IMR-90 (cell line): ENCODE results near the gene IDS. TPM values are rescaled to one million over a fixed set of nuclear protein-coding genes. Genes with fewer than 3 reads are reported as not detected.

Experiments
- ATAC-seq: fragments of 200-7000 bp; cut with Tn5 transposase; 2 replicates; pipeline ENCODE4 v1.9.1; 2020; ENCODE audit warnings: low read depth, mild to moderate bottlenecking, moderate library complexity
- BruUV-seq: library from RNA; stranded (reverse); fragments of 400-500 nt; replicated peaks from 2 replicates; lab custom pipeline; 2021; lab: Mats Ljungman, UMichigan
- CTCF ChIA-PET: fragments of 300-600 bp; formaldehyde crosslinking; extraction: SDS; loops from one replicate; lab custom pipeline; 2021; ENCODE audit warnings: antibody characterized with exemption; lab: Yijun Ruan, JAX
- POLR2A ChIA-PET: fragments of 300-600 bp; sonication (Branson Sonifier 250); formaldehyde crosslinking; loops from one replicate; lab custom pipeline; 2022; ENCODE audit warnings: antibody characterized with exemption; ENCODE audit not compliant: unreplicated experiment; lab: Charles Lee
- DNase-seq: peaks from one replicate; pipeline ENCODE4 v3.0.0; 2013
- H2AFZ ChIP-seq: replicated peaks from 2 replicates; pipeline ENCODE3; 2013; ENCODE audit warnings: low read length, mild to moderate bottlenecking; ENCODE audit not compliant: poor library complexity
- H2AK5ac ChIP-seq: 2 replicates; pipeline ENCODE4 v1.6.1; 2013; ENCODE audit warnings: low read depth, low read length, inconsistent platforms
- H2AK9ac ChIP-seq: replicated peaks from 2 replicates; pipeline ENCODE3; 2013; ENCODE audit warnings: mild to moderate bottlenecking, low read depth, low read length, moderate library complexity; ENCODE audit not compliant: poor library complexity
- H2BK120ac ChIP-seq: 2 replicates; pipeline ENCODE4 v1.6.1; 2013; ENCODE audit warnings: low read depth, low read length, inconsistent platforms
- H2BK15ac ChIP-seq: 3 replicates; pipeline ENCODE4 v1.6.1; 2013; ENCODE audit warnings: low read depth, low read length, inconsistent platforms
- H2BK20ac ChIP-seq: 2 replicates; pipeline ENCODE4 v1.6.1; 2013; ENCODE audit warnings: low read depth, mild to moderate bottlenecking, inconsistent platforms, low read length, moderate library complexity
- H2BK5ac ChIP-seq: 2 replicates; pipeline ENCODE4 v1.6.1; 2013; ENCODE audit warnings: mild to moderate bottlenecking, low read depth, low read length, inconsistent platforms; ENCODE audit not compliant: poor library complexity, severe bottlenecking
- H3K14ac ChIP-seq: replicated peaks from 2 replicates; pipeline ENCODE4 v1.6.1; 2013; ENCODE audit warnings: low read depth, low read length, inconsistent platforms
- H3K18ac ChIP-seq: 2 replicates; pipeline ENCODE4 v1.6.1; 2013; ENCODE audit warnings: low read depth, low read length, control low read depth
- H3K23ac ChIP-seq: 2 replicates; pipeline ENCODE4 v1.6.1; 2013; ENCODE audit warnings: low read depth, low read length, inconsistent platforms
- H3K27ac ChIP-seq: 2 replicates; pipeline ENCODE4 v1.5.1; 2013; ENCODE audit warnings: mild to moderate bottlenecking, control low read depth, low read length; ENCODE audit not compliant: insufficient read depth
- H3K27me3 ChIP-seq: 2 replicates; pipeline ENCODE4 v1.6.1; 2013; ENCODE audit warnings: low read length; ENCODE audit not compliant: control insufficient read depth, insufficient read depth
- H3K36me3 ChIP-seq: 2 replicates; pipeline ENCODE4 v1.6.1; 2013; ENCODE audit warnings: low read length, mixed read lengths; ENCODE audit not compliant: control insufficient read depth, insufficient read depth
- H3K4ac ChIP-seq: 2 replicates; pipeline ENCODE4 v1.6.1; 2013; ENCODE audit warnings: low read depth, low read length, inconsistent platforms
- H3K4me1 ChIP-seq: 2 replicates; pipeline ENCODE4 v1.6.1; 2013; ENCODE audit warnings: low read length, mixed read lengths; ENCODE audit not compliant: control insufficient read depth, insufficient read depth
- H3K4me2 ChIP-seq: 2 replicates; pipeline ENCODE4 v1.6.1; 2013; ENCODE audit warnings: low read depth, mild to moderate bottlenecking, control low read depth, low read length, moderate library complexity
- H3K4me3 ChIP-seq: 2 replicates; pipeline ENCODE4 v1.5.1; 2013; ENCODE audit warnings: low read depth, mild to moderate bottlenecking, control low read depth, low read length, moderate library complexity; ENCODE audit not compliant: insufficient read depth
- H3K56ac ChIP-seq: 2 replicates; pipeline ENCODE4 v1.6.1; 2013; ENCODE audit warnings: low read length, inconsistent platforms; ENCODE audit not compliant: insufficient read depth; ENCODE audit errors: extremely low read depth
- H3K79me1 ChIP-seq, 2 experiments: 2 replicates each; pipeline ENCODE4 v1.6.1; 2013; ENCODE audit warnings: low read length in 2 of 2, inconsistent platforms in 1 of 2, low read depth in 1 of 2
- H3K9ac ChIP-seq: 2 replicates; pipeline ENCODE4 v1.6.1; 2013; ENCODE audit warnings: low read depth, low read length, control low read depth
- H3K9me1 ChIP-seq: 2 replicates; pipeline ENCODE4 v1.6.1; 2013; ENCODE audit warnings: low read length, inconsistent platforms; ENCODE audit not compliant: insufficient read depth
- H3K9me3 ChIP-seq: 2 replicates; pipeline ENCODE4 v1.6.1; 2013; ENCODE audit warnings: low read length; ENCODE audit not compliant: control insufficient read depth, insufficient read depth
- H4K20me1 ChIP-seq: 2 replicates; pipeline ENCODE4 v1.6.1; 2013; ENCODE audit warnings: low read length, inconsistent platforms; ENCODE audit not compliant: insufficient read depth
- H4K5ac ChIP-seq: 2 replicates; pipeline ENCODE4 v1.6.1; 2013; ENCODE audit warnings: mild to moderate bottlenecking, low read depth, low read length, control low read depth
- H4K8ac ChIP-seq, 2 experiments: 2 replicates each; pipeline ENCODE4 v1.6.1; 2013; ENCODE audit warnings: low read depth in 2 of 2, low read length in 2 of 2, control low read depth in 1 of 2, inconsistent platforms in 1 of 2
- H4K91ac ChIP-seq: 2 replicates; pipeline ENCODE4 v1.6.1; 2013; ENCODE audit warnings: low read depth, low read length, inconsistent platforms; ENCODE audit not compliant: insufficient read depth
- RAD21 ChIP-seq: IDR thresholded peaks from 2 replicates; pipeline ENCODE4 v1.6.1; 2012; ENCODE audit warnings: low read length, improper control_type of control experiment
- RFX5 ChIP-seq: IDR thresholded peaks from 2 replicates; pipeline ENCODE4 v1.8.0; 2012; ENCODE audit warnings: low read depth, mild to moderate bottlenecking, low read length, moderate library complexity
- SMC3 ChIP-seq: fragments of 150-350 bp; IDR thresholded peaks from 2 replicates; pipeline ENCODE4 v1.6.1; 2016; ENCODE audit warnings: low read depth, mild to moderate bottlenecking, antibody characterized with exemption, low read length, moderate library complexity
- WGBS, 2 experiments: methylation state at CpG; one replicate each; pipeline versions ENCODE4 v1.1.5 to v1.1.7; 2013; ENCODE audit warnings: missing lambda C conversion rate in 2 of 2; ENCODE audit not compliant: insufficient read length in 1 of 2; ENCODE audit errors: extremely low coverage in 2 of 2; 5-methylcytosine and 5-hydroxymethylcytosine counted together
- dilution Hi-C: fragments of 300-500 bp; cut with HindIII; formaldehyde crosslinking; loops from one replicate; pipeline ENCODE4 v1.14.3; 2018; ENCODE audit warnings: low sequenced_read_pairs; ENCODE audit not compliant: unreplicated experiment
- in situ Hi-C: fragments of 300-500 bp; cut with MboI; formaldehyde crosslinking; loops from 3 replicates; pipeline ENCODE4 v1.14.3; 2019; ENCODE audit warnings: low sequenced_read_pairs, inconsistent platforms, mixed read lengths
- intact Hi-C: fragments of 100-400 bp; cut with micrococcal nuclease; formaldehyde crosslinking; loops from 2 replicates; pipeline ENCODE4 v1.10.0; 2022
- polyA plus RNA-seq, 3 experiments: library from polyadenylated mRNA; depleted of rRNA; stranded (reverse); fragments of >200 nt; gene quantifications; 2 replicates each; pipeline ENCODE4 v1.2.3, GENCODE V29; 2012; ENCODE audit warnings: low replicate concordance in 1 of 3
- total RNA-seq: library from RNA; depleted of rRNA; stranded (reverse); fragments of >200 nt; gene quantifications from 2 replicates; pipeline ENCODE4 v1.2.3, GENCODE V29; 2012
- TF ChIP-seq, protein P1 (sequence below): conservative IDR thresholded peaks from 2 replicates; pipeline ENCODE4 v1.5.1; 2012; ENCODE audit warnings: mild to moderate bottlenecking, low read depth, low read length, improper control_type of control experiment

IDS gene
- total and polyA plus RNA-seq, 2 of the 4 experiments (the other 2 are of a cell fraction) = 26.3 to 56.9 TPM

DNA sequence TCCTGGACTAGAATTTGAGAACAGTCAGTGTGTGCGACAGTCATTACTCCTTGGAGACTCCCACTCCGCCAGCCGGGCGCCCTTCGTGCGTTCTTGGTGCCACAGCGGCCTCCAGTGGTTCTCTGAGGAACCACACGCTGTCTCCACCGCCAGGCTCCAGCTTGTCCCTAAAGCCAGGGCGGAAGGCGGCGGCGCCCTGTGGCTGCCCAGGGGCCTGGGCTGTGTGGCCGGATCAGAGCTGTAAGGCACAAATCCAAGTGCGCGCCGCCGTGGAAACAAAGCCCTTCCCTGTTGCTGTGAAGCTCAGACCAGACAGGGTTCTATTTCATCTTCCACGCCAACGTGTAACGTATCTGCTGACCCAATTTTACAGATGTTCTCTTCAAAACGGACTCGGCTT, 34.2 kb downstream of the IDS start:
- no peak overlapping the region for H4K91ac ChIP-seq
- peaks cover 4% of the 10 kb centered on the region; the same call in 1 of the 2 replicates for H3K9me1 ChIP-seq
- H4K5ac ChIP-seq = no peak overlapping the region
- H3K4me1 ChIP-seq = no peaks in the 10 kb centered on the region
- intact Hi-C loops (loop anchor here (1.0 to 5.0 kb wide), 3 partner anchors 184 to 1422 kb away; no protein-coding TSS in a partner anchor), in situ Hi-C loops (loop anchor here (10.0 kb wide), 1 partner anchor 1426 kb away; no protein-coding TSS in a partner anchor), dilution Hi-C loops (no loop called here)
- WGBS, 2 experiments = 32% methylated on average over 9 of the region's 23 CpGs; no CpG with 5 or more reads in 1 of the 2 experiments
- peak overlapping the region; percentile 49; the same call in 1 of the 2 replicates for H3K4me2 ChIP-seq
- H3K23ac ChIP-seq = no peak overlapping the region
- H2AK5ac ChIP-seq = no peak overlapping the region
- H3K56ac ChIP-seq = no peak overlapping the region
- no peak overlapping the region for H3K18ac ChIP-seq
- no peaks in the 10 kb centered on the region; the same call in 1 of the 2 replicates for H3K27me3 ChIP-seq
- no peak overlapping the region for H2BK15ac ChIP-seq
- no TSS peak for BruUV-seq
- H2BK5ac ChIP-seq = no peak overlapping the region
- H3K9ac ChIP-seq = no peak overlapping the region
- no peak overlapping the region for H3K4ac ChIP-seq
- peak overlapping the region; percentile 79 for H2AK9ac ChIP-seq
- ChIA-PET POLR2A (no interaction called here), CTCF (interaction anchor here (1.0 to 1.7 kb wide), 6 partner anchors 10 to 1828 kb away, joined by 3 to 7 read pairs (median 6); no protein-coding TSS in a partner anchor)
- ATAC-seq (peak; percentile 99), DNase-seq (peak; percentile 44)
- H2BK120ac ChIP-seq = no peak overlapping the region
- H3K27ac ChIP-seq = no peak overlapping the region
- H3K36me3 ChIP-seq = no peaks in the 10 kb centered on the region
- H3K9me3 ChIP-seq = no peaks in the 10 kb centered on the region
- peak overlapping the region; percentile 83 for H2AFZ ChIP-seq
- H4K8ac ChIP-seq = no peak overlapping the region; a peak in 1 of 4 replicates
- H4K20me1 ChIP-seq = no peaks in the 10 kb centered on the region
- no peak overlapping the region for H2BK20ac ChIP-seq
- no peak overlapping the region for H3K14ac ChIP-seq
- H3K79me1 ChIP-seq = no peaks in the 10 kb centered on the region
- peak; percentile 69 for TF ChIP-seq SMC3
- TF ChIP-seq, protein P1, sequence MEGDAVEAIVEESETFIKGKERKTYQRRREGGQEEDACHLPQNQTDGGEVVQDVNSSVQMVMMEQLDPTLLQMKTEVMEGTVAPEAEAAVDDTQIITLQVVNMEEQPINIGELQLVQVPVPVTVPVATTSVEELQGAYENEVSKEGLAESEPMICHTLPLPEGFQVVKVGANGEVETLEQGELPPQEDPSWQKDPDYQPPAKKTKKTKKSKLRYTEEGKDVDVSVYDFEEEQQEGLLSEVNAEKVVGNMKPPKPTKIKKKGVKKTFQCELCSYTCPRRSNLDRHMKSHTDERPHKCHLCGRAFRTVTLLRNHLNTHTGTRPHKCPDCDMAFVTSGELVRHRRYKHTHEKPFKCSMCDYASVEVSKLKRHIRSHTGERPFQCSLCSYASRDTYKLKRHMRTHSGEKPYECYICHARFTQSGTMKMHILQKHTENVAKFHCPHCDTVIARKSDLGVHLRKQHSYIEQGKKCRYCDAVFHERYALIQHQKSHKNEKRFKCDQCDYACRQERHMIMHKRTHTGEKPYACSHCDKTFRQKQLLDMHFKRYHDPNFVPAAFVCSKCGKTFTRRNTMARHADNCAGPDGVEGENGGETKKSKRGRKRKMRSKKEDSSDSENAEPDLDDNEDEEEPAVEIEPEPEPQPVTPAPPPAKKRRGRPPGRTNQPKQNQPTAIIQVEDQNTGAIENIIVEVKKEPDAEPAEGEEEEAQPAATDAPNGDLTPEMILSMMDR = peak; percentile 83
- TF ChIP-seq RFX5 = no peak
- peak; percentile 85 for TF ChIP-seq RAD21
- no peak overlapping the region for H3K4me3 ChIP-seq
